ENCODE data around the gene ZC3H10.
"Not testable (repeated sequence)": the region's sequence is repeated elsewhere in the genome, so short reads cannot be mapped to it uniquely, and the experiment has no call there.

ZC3H10 gene

GRCh38 chr12:56117778-56118687 lies at the start of gene ZC3H10:
Gene ZC3H10 (plus strand): TSS chr12:56118266. CDS start chr12:56120563, 2,297 bp downstream.
- peak; percentile 96 for DNase-seq

GRCh38 chr12:56071648-56072047 lies 46.4 kb upstream of the ZC3H10 start:
- DNase-seq: no peak

- DNase-seq: no peak
These were observed 43.7 kb upstream of the ZC3H10 start for GRCh38 chr12:56074396-56074795.

GRCh38 chr12:56077966-56078365 lies 40.1 kb upstream of the ZC3H10 start:
- DNase-seq: not testable (repeated sequence)

- no peak for DNase-seq
These were observed 39.6 kb upstream of the ZC3H10 start for GRCh38 chr12:56078427-56078826.

- peak; percentile 58 for DNase-seq
These were observed 38.9 kb upstream of the ZC3H10 start for GRCh38 chr12:56078931-56079722.

- peak; percentile 69 for DNase-seq
These were observed 38.1 kb upstream of the ZC3H10 start, which contains the start of gene ERBB3 for GRCh38 chr12:56079723-56080555. Gene ERBB3 (plus strand): TSS chr12:56080165. CDS start chr12:56080301, 136 bp downstream.

GRCh38 chr12:56080556-56081138 lies 37.4 kb upstream of the ZC3H10 start:
- DNase-seq: no peak

GRCh38 chr12:56081393-56082347 lies 36.4 kb upstream of the ZC3H10 start:
- no peak for DNase-seq

GRCh38 chr12:56082382-56082781 lies 35.7 kb upstream of the ZC3H10 start:
- DNase-seq: no peak

GRCh38 chr12:56082967-56083366 lies 35.1 kb upstream of the ZC3H10 start:
- no peak for DNase-seq

- DNase-seq: no peak
These were observed 33.0 kb upstream of the ZC3H10 start for GRCh38 chr12:56084958-56085543.

GRCh38 chr12:56086096-56086495 lies 32.0 kb upstream of the ZC3H10 start:
- no peak for DNase-seq

- DNase-seq: no peak
These were observed 31.5 kb upstream of the ZC3H10 start for GRCh38 chr12:56086608-56087007.

GRCh38 chr12:56087220-56087619 lies 30.8 kb upstream of the ZC3H10 start:
- no peak for DNase-seq

GRCh38 chr12:56097738-56098137 lies 20.3 kb upstream of the ZC3H10 start:
- DNase-seq: no peak

GRCh38 chr12:56098592-56098991 lies 19.5 kb upstream of the ZC3H10 start:
- DNase-seq: no peak

- no peak for DNase-seq
These were observed 18.3 kb upstream of the ZC3H10 start for GRCh38 chr12:56099787-56100186.

- no peak for DNase-seq
These were observed 17.0 kb upstream of the ZC3H10 start for GRCh38 chr12:56101045-56101444.

- no peak for DNase-seq
These were observed 15.4 kb upstream of the ZC3H10 start for GRCh38 chr12:56102683-56103065.
